ENCODE data around the gene ATRAID.

DNA sequence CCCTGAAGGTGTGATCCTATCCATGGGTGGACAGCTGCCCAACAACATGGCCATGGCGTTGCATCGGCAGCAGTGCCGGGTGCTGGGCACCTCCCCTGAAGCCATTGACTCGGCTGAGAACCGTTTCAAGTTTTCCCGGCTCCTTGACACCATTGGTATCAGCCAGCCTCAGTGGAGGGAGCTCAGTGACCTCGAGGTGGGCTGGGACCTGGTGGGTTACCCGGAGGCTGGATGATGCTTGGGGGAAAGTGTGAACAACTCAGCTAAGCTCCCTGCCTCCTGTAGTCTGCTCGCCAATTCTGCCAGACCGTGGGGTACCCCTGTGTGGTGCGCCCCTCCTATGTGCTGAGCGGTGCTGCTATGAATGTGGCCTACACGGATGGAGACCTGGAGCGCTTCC lies 21.5 kb downstream of the ATRAID start:
- TF ChIP-seq, protein P1, sequence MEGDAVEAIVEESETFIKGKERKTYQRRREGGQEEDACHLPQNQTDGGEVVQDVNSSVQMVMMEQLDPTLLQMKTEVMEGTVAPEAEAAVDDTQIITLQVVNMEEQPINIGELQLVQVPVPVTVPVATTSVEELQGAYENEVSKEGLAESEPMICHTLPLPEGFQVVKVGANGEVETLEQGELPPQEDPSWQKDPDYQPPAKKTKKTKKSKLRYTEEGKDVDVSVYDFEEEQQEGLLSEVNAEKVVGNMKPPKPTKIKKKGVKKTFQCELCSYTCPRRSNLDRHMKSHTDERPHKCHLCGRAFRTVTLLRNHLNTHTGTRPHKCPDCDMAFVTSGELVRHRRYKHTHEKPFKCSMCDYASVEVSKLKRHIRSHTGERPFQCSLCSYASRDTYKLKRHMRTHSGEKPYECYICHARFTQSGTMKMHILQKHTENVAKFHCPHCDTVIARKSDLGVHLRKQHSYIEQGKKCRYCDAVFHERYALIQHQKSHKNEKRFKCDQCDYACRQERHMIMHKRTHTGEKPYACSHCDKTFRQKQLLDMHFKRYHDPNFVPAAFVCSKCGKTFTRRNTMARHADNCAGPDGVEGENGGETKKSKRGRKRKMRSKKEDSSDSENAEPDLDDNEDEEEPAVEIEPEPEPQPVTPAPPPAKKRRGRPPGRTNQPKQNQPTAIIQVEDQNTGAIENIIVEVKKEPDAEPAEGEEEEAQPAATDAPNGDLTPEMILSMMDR (IDR thresholded peaks at IDR 0.05; ENCODE audit: low read length): no peak
- no peak for TF ChIP-seq EZH2 (IDR thresholded peaks at IDR 0.05; ENCODE audit: borderline replicate concordance, low read length)
